Right ventricle myocardium inferior (tissue), 1 donor: ENCODE measurements around the gene RFX4. TPM values are rescaled to one million over a fixed set of nuclear protein-coding genes. Genes with fewer than 3 reads are reported as not detected.
"Not testable (repeated sequence)": the region's sequence is repeated elsewhere in the genome, so short reads cannot be mapped to it uniquely, and the experiment has no call there.

Experiments used
- ATAC-seq: fragments of 200-7000 bp; cut with Tn5 transposase; one replicate; pipeline ENCODE4 v1.9.1; 2020; ENCODE audit warnings: mild to moderate bottlenecking, moderate library complexity
- DNase-seq: peaks from one replicate; pipeline ENCODE4 v3.0.0; 2021; ENCODE audit errors: missing footprints
- intact Hi-C: fragments of 100-400 bp; cut with DNase I; formaldehyde crosslinking; loops from one replicate; pipeline ENCODE4 v1.11.0; 2022
- total RNA-seq: library from RNA; stranded (reverse); fragmentation: NEBNext Ultra II Directional; extraction: Animal tissue kit (Norgen Biotek cat#: 25700); gene quantifications from one replicate; pipeline ENCODE4 v1.2.1, GENCODE V29; 2021
- donor health status: DM: no; HTN: yes; CAD: no; lungs with severe emphysema.

The RFX4 gene
- total RNA-seq, 1 donor from 2014 or later, result not detected

DNA sequence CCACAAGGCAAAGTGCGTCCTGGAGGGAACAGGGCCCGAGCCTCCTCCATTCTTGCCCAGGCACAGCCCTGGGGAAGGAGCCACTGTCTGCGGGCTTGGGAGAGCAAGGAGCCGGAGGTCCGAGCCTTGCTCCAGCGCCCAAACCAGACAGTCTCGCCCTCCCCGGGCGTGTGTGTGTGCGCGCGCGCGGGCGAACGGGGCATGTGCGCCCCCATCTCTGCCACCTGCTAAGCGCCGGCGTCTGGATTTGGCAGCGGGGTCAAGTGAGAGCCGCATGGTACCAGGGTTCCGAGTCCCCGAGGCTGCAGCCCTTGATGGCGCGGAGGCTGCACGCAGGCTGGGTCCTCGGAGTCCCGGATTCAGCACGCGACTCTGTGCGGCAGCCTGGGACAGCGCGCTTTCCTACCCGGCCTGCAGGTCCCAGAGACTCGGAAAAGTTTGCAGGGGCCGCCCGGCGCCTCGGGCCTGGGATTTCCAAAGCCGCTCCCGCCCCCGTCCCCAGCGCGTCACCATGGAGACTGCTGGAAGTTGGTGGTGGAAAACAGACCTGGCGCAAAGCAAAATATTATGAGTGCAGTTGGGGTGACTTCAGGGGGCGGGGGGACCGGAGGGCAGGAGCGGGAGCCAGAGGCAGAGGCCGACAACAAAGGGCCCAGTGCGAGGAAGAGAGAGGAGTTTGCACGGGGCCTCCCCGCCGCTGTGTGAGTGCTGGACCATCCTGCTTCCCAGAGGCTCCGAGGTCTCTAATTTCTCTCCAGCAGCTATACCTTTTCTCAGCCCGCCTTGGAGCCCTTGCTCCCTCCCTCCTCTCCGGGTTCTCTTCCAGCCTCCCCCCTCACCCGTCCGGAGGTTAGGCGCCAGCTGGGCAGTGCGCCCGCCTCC is 4.2 kb downstream of the RFX4 start:
- ATAC-seq (no peak), DNase-seq (no peak)
- intact Hi-C loops, result no loop called here

- intact Hi-C loops, result no loop called here
- ATAC-seq (no peak), DNase-seq (no peak)
These were observed 6.0 kb downstream of the RFX4 start for GRCh38 chr12:106588771-106589170.

DNA sequence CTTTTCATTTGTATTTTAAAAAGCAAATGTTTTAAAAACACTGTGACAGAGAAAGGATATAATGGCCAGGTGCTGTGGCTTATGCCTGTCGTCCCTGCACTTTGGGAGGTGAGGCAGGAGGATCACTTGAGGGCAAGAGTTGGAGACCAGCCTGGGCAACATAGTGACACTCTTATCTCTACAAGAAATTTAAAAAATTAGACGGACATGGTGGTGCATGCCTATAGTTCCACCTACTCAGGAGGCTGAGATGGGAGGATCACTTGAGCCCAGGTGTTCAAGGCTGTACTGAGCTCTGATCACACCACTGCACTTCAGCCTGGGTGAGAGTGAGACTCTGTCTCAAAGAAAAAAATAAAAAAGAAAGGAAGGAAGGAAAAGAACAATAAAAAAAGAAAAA is 7.8 kb downstream of the RFX4 start:
- DNase-seq (no peak), ATAC-seq (no peak)
- intact Hi-C loops, result no loop called here

DNA sequence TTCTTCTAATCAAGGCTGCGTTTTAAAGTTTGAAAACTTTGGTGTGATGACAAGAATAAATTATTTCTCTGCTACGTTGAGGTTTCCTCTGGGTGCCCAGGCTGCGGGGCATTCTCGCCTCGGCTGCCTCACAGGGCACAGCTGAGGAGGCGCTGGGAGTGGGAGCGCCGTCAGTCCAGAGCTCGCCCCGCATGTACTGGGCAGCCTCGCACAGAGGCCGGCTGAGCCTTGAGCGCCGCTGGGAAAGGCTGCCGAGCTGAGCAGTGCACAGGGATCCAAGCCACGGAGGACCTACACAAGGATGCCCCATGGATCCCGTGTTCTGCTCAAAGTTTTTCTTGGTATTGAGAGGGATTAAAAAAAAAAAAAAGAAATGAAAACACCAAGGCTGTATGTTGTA is 11.6 kb downstream of the RFX4 start:
- ATAC-seq, result no peak
- no peak for DNase-seq
- intact Hi-C loops, result no loop called here

GRCh38 chr12:106595268-106595667 is 12.5 kb downstream of the RFX4 start:
- no peak for DNase-seq
- ATAC-seq, result no peak
- intact Hi-C loops, result no loop called here

DNA sequence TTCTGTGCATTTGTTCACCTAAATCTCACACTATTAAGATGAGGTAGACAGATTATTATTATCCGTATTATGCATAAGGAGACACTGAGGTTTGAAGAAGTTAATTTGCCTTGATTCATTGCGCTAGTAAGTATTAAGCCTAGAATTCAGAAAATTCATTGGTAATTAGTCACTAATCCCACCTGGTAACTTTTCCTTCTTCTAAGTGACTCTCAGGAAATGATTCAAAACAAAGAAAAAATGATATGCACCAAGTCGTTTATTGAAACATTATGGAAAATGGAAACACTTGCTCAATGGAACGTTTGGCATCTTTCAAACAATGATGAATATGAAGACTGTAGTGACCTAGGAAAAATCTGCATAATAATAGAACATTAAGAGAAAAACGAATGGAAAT is 15.2 kb downstream of the RFX4 start:
- no peak for ATAC-seq
- intact Hi-C loops, result no loop called here

GRCh38 chr12:106599302-106599701 is 16.5 kb downstream of the RFX4 start:
- ATAC-seq (no peak), DNase-seq (no peak)
- intact Hi-C loops, result no loop called here

More for the DNA sequence above, 15.2 kb downstream of the RFX4 start:
- DNase-seq, result no peak

GRCh38 chr12:106600503-106600902 is 17.7 kb downstream of the RFX4 start:
- intact Hi-C loops, result no loop called here
- DNase-seq (no peak), ATAC-seq (no peak)

DNA sequence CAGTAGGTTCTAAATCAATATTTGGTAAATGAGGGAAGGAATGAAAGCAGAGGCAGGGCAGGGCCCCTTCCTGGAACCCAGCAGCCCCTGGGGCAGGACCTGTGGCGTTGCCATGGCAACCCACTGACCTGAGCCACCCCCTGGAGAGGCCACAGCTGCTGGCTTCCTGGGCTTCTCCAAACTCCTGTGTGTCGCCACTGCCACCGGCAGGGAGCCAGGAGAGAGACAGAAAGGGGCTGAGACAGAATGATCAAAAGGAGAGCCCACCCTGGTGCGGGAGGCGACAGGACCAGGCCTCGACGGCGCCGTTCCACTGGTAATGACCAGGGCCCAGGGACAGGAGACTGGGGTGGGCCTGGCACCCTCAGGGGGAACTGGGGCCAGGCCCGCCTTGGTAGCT is 18.2 kb downstream of the RFX4 start:
- DNase-seq (no peak), ATAC-seq (no peak)
- intact Hi-C loops, result no loop called here

DNA sequence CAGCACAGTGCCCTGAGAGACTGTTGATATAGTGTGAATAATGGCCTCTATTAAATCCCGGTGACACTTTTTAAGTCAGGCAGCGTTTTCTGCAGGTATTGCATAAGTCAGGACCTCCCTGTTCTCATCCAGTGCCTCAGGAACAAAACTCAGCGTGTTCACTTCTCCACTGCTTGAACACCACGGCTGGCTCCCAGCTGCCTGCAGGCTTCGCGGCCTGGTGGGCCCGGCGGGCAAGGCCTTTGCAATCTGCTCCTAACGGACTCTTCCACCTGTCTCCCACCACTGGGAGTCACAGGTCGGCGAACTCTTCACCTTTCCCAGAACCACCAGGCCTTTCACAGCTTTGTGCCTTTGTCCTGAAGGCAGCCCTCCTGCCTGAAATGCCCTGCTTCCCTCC is 18.7 kb downstream of the RFX4 start:
- intact Hi-C loops, result no loop called here
- DNase-seq (no peak), ATAC-seq (no peak)

DNA sequence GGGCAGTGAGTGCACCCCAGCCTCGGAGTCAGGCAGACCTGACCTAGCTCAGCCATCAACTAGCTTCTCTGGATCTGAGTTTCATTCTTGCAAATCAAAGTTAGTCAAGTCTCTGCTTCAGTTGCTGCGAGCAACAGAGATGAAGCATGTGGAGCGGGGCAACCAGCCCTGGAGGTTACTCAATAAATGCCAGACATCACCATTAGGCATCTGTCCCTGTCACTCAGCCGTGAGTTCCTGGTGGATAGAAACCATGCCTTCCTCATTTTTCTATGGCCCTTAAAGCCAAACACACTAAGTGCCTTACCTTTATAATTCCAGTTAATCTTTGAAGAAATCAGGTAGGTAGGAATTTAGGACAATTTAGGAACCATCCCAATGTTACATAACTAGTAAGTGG is 19.3 kb downstream of the RFX4 start:
- ATAC-seq, result no peak
- intact Hi-C loops, result no loop called here
- no peak for DNase-seq

DNA sequence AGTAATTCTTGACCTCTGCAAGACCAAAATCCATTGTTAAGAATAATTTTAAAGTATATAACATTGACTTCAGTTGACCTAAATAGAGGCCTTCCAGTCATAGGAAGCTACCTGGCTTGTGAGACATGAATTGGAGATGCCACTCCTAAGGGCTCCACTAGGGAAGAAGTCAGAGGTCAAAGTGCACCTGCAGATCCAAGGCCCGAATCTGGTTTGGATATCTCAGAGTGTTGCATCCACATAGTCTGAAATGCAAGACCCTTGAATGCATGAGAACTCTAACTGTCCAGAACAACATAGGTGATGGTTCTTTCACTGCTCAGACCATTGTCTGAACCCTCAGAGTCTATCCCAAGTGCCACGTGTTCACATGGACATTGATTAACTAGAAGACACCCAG is 22.4 kb downstream of the RFX4 start:
- DNase-seq, result no peak
- intact Hi-C loops, result no loop called here

GRCh38 chr12:106620588-106620987 is 37.8 kb downstream of the RFX4 start:
- intact Hi-C loops, DNase-seq, ATAC-seq: not testable (repeated sequence)

More for the DNA sequence above, 22.4 kb downstream of the RFX4 start:
- no peak for ATAC-seq

DNA sequence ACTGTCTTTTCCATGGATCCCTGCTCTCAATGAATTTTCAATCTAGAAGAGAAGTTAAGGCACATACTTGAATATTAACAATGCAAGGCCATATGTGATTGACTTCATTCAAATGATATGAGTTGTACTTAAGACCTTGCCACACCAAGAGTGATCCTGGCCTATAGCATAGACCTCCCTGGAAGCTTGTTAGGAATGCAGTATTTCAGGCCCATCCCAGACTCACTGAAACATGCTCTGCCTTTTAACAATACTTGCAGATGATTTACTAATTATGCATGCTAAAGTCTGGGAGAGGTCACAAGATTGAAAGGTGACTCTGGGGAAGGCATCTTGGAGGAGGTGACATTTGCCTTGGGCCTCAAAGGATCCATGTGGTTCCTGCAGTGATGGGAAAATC is 43.2 kb downstream of the RFX4 start:
- no peak for DNase-seq
- intact Hi-C loops, result no loop called here
- no peak for ATAC-seq

GRCh38 chr12:106629797-106630659 is 47.2 kb downstream of the RFX4 start:
- intact Hi-C loops, result no loop called here
- ATAC-seq (no peak), DNase-seq (no peak)

GRCh38 chr12:106631150-106631549 is 48.3 kb downstream of the RFX4 start:
- intact Hi-C loops, result no loop called here
- no peak for DNase-seq

DNA sequence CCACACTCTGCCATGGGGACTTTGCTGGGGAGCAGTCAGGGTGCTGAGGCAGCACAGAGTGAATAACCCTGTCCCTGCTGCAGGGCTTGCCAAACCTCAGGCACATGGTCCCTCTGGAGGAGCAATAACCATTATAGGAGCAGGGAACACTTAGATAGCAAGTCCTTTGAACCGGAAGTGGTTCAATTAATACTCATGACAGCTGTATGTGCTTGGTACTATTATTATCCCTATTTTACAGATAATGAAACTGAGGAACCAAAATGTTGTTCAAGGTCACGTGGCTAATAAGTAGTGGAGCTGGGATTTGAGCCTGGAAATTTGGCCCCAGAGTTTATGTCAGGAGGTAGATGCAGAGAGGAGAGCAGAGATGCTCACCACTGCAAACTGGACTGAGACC is 49.0 kb downstream of the RFX4 start:
- ATAC-seq (no peak), DNase-seq (no peak)
- intact Hi-C loops, result no loop called here

More at GRCh38 chr12:106631150-106631549, 48.3 kb downstream of the RFX4 start:
- ATAC-seq, result no peak

GRCh38 chr12:106632797-106633450 is 50.1 kb downstream of the RFX4 start:
- DNase-seq (no peak), ATAC-seq (no peak)
- intact Hi-C loops, result no loop called here

DNA sequence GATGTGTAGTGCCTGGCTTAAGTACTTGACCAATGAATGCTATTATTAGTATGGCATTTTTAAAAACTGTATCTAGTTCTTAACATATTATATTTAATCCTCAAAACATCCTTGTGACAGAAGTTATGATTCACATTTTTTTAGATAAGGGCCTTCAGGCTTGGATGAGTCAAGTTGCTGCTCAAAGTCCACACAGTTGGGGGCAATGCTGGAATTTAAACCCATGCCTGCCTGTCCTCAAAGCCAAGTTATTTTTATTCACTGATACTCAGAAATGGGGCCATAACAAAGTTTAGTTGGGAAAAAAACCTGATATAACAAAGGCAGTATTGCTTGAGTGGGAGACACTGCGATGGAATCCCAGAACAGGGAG is 50.6 kb downstream of the RFX4 start:
- intact Hi-C loops, result no loop called here
- DNase-seq, result no peak
- no peak for ATAC-seq
